ENCODE measurements around the gene PLEKHM2.

The PLEKHM2 gene

DNA sequence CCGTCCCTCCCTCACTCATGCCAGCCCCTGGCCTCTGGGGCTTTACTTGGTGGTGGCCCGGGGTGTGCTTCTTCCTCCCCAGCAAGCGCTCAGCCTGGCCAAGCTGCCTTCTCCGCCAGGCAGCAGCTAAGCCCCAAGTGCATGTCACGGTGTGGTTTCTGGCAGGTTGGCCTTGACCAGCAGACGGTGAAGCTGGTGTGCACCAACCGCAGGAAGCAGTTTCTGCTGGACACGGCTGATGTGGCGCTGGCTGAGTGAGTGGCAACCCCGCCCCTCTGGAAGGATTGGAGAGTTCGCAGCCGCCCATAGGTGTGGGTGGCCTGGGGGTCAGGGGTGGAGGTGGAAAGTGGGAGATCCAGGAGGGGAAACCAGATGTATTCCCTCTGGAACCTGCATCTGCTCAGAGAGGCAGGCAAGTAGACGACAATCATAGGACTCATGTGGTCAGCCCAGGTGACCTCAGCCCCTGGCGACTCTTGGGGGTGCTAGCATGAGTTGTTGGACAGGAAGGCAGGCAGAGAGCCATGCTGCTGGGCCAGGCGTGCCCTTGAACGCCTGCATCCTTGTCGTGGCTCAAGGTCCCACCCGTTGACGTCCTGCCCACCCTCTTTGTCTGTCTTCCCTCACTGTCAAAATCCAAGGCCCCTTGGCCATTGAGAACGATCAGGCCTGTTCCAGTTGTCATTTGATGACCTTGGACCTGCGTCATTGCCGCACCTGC lies 45.0 kb downstream of the PLEKHM2 start:
- TF ChIP-seq TCF4 (CRISPR knock-in tag; IDR thresholded peaks at IDR 0.05; ENCODE audit: borderline replicate concordance) (no peak), ZC3H10 (CRISPR knock-in tag; IDR thresholded peaks at IDR 0.05) (no peak), CSDC2 (CRISPR knock-in tag; IDR thresholded peaks at IDR 0.05) (no peak), SNAI2 (CRISPR knock-in tag; IDR thresholded peaks at IDR 0.05) (no peak), RARB (CRISPR knock-in tag; IDR thresholded peaks at IDR 0.05) (no peak), ZNF565 (CRISPR knock-in tag; conservative IDR thresholded peaks at IDR 0.05; ENCODE audit: low read depth) (no peak), ZNF8 (CRISPR knock-in tag; IDR thresholded peaks at IDR 0.05) (no peak), TOX (CRISPR knock-in tag; IDR thresholded peaks at IDR 0.05; ENCODE audit: borderline replicate concordance) (no peak), ZFP30 (CRISPR knock-in tag; IDR thresholded peaks at IDR 0.05) (no peak), PPARA (CRISPR knock-in tag; IDR thresholded peaks at IDR 0.05; ENCODE audit: borderline replicate concordance) (no peak), BACH2 (CRISPR knock-in tag; IDR thresholded peaks at IDR 0.05; ENCODE audit: borderline replicate concordance) (no peak), GLIS3 (CRISPR knock-in tag; IDR thresholded peaks at IDR 0.05) (no peak), ISL1 (CRISPR knock-in tag; IDR thresholded peaks at IDR 0.05) (no peak), TSHZ2 (CRISPR knock-in tag; IDR thresholded peaks at IDR 0.05) (no peak), ARNTL (CRISPR knock-in tag; IDR thresholded peaks at IDR 0.05; ENCODE audit: borderline replicate concordance, low read depth) (no peak)
- TF ChIP-seq, protein P1, sequence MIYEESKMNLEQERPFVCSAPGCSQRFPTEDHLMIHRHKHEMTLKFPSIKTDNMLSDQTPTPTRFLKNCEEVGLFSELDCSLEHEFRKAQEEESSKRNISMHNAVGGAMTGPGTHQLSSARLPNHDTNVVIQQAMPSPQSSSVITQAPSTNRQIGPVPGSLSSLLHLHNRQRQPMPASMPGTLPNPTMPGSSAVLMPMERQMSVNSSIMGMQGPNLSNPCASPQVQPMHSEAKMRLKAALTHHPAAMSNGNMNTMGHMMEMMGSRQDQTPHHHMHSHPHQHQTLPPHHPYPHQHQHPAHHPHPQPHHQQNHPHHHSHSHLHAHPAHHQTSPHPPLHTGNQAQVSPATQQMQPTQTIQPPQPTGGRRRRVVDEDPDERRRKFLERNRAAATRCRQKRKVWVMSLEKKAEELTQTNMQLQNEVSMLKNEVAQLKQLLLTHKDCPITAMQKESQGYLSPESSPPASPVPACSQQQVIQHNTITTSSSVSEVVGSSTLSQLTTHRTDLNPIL (CRISPR knock-in tag; IDR thresholded peaks at IDR 0.05; ENCODE audit: low read depth), result no peak
- TF ChIP-seq, protein P2, sequence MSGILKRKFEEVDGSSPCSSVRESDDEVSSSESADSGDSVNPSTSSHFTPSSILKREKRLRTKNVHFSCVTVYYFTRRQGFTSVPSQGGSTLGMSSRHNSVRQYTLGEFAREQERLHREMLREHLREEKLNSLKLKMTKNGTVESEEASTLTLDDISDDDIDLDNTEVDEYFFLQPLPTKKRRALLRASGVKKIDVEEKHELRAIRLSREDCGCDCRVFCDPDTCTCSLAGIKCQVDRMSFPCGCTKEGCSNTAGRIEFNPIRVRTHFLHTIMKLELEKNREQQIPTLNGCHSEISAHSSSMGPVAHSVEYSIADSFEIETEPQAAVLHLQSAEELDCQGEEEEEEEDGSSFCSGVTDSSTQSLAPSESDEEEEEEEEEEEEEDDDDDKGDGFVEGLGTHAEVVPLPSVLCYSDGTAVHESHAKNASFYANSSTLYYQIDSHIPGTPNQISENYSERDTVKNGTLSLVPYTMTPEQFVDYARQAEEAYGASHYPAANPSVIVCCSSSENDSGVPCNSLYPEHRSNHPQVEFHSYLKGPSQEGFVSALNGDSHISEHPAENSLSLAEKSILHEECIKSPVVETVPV (CRISPR knock-in tag; IDR thresholded peaks at IDR 0.05), result no peak
- no peak for ATAC-seq

GRCh38 chr1:15730423-15730822 lies 46.3 kb downstream of the PLEKHM2 start:
- no peak for ATAC-seq

More at GRCh38 chr1:15730423-15730822, 46.3 kb downstream of the PLEKHM2 start:
- TF ChIP-seq ZFP30 (CRISPR knock-in tag; IDR thresholded peaks at IDR 0.05), result no peak
- TF ChIP-seq, protein P1 (CRISPR knock-in tag; IDR thresholded peaks at IDR 0.05; ENCODE audit: low read depth), result no peak
- TF ChIP-seq, protein P3, sequence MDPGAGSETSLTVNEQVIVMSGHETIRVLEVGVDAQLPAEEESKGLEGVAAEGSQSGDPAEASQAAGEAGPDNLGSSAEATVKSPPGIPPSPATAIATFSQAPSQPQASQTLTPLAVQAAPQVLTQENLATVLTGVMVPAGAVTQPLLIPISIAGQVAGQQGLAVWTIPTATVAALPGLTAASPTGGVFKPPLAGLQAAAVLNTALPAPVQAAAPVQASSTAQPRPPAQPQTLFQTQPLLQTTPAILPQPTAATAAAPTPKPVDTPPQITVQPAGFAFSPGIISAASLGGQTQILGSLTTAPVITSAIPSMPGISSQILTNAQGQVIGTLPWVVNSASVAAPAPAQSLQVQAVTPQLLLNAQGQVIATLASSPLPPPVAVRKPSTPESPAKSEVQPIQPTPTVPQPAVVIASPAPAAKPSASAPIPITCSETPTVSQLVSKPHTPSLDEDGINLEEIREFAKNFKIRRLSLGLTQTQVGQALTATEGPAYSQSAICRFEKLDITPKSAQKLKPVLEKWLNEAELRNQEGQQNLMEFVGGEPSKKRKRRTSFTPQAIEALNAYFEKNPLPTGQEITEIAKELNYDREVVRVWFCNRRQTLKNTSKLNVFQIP (CRISPR knock-in tag; IDR thresholded peaks at IDR 0.05; ENCODE audit: borderline replicate concordance, low read depth), result no peak
- TF ChIP-seq ZNF565 (CRISPR knock-in tag; conservative IDR thresholded peaks at IDR 0.05; ENCODE audit: low read depth), result no peak
- TF ChIP-seq TCF4 (CRISPR knock-in tag; IDR thresholded peaks at IDR 0.05; ENCODE audit: borderline replicate concordance), result no peak
- no peak for TF ChIP-seq GLIS3 (CRISPR knock-in tag; IDR thresholded peaks at IDR 0.05)
- TF ChIP-seq, protein P2 (CRISPR knock-in tag; IDR thresholded peaks at IDR 0.05), result no peak
- TF ChIP-seq ZNF70 (CRISPR knock-in tag; IDR thresholded peaks at IDR 0.05), result no peak
- no peak for TF ChIP-seq ZNF8 (CRISPR knock-in tag; IDR thresholded peaks at IDR 0.05)
- TF ChIP-seq ESRRG (CRISPR knock-in tag; IDR thresholded peaks at IDR 0.05), result no peak
- TF ChIP-seq PPARA (CRISPR knock-in tag; IDR thresholded peaks at IDR 0.05; ENCODE audit: borderline replicate concordance), result no peak
- TF ChIP-seq OSR1 (CRISPR knock-in tag; IDR thresholded peaks at IDR 0.05), result no peak
- no peak for TF ChIP-seq ZC3H10 (CRISPR knock-in tag; IDR thresholded peaks at IDR 0.05)
- TF ChIP-seq CSDC2 (CRISPR knock-in tag; IDR thresholded peaks at IDR 0.05), result no peak
- TF ChIP-seq ARNTL (CRISPR knock-in tag; IDR thresholded peaks at IDR 0.05; ENCODE audit: borderline replicate concordance, low read depth), result no peak
- no peak for TF ChIP-seq TOX (CRISPR knock-in tag; IDR thresholded peaks at IDR 0.05; ENCODE audit: borderline replicate concordance)
- no peak for TF ChIP-seq ISL1 (CRISPR knock-in tag; IDR thresholded peaks at IDR 0.05)
